Pulmonary artery endothelial cell (primary cell): ENCODE results near the gene CDK5R2. TPM values are rescaled to one million over a fixed set of nuclear protein-coding genes. Genes with fewer than 3 reads are reported as not detected.

Source experiments
- DNase-seq: peaks from one replicate; pipeline ENCODE4 v3.0.0-alpha.2; 2011; ENCODE audit warnings: low read depth, low spot score
- total RNA-seq: library from RNA; depleted of rRNA; stranded (reverse); fragments of >200 nt; gene quantifications from 2 replicates; pipeline ENCODE4 v1.2.3, GENCODE V29; 2014

Gene CDK5R2
- total RNA-seq, 1 donor from 2014 or later: not detected

DNA sequence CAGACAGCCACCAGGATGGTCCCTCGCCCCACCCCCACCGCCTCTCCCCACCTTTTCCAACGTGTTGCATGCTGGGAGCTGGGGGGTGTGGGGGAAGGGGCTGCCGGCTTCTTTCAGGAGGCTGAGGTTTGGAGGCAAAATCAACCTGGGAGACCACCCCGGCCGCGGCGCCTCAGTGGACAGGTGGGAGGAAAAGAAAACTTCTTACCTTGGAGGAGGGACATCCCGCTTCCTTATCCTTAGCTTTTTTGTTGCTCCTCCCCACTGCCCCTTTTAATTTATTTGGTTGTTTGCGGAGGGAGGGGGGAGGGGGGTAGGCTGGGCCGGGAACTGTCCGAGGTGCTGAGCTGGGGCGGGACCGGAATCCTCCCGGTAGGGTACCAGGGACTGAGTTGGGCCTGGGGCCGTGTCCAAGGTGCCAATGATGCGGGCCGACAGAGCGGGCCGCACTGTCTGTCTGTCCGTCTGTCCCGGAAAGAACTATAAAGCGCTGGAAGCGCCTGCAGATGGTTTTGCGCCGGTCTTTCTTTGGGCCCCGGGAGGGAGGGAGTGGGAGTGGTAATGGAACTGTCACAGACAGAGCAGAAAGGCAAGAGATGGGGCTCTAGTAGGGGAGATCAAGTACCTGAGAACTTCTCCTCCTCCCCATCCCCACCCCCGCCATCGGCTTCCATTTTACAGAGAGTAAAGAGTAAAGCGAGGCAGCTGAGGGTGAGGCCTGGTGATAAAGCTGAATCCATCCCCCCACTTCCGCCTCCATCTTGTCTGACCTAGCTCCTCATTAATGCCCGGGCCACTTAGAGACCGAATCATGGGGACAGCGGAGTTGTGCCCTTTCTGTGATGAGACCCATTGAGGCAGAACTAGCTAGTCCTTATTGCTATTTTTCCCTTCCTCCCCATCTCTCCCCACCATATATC is 2.4 kb downstream of the CDK5R2 start:
- DNase-seq: no peak

DNA sequence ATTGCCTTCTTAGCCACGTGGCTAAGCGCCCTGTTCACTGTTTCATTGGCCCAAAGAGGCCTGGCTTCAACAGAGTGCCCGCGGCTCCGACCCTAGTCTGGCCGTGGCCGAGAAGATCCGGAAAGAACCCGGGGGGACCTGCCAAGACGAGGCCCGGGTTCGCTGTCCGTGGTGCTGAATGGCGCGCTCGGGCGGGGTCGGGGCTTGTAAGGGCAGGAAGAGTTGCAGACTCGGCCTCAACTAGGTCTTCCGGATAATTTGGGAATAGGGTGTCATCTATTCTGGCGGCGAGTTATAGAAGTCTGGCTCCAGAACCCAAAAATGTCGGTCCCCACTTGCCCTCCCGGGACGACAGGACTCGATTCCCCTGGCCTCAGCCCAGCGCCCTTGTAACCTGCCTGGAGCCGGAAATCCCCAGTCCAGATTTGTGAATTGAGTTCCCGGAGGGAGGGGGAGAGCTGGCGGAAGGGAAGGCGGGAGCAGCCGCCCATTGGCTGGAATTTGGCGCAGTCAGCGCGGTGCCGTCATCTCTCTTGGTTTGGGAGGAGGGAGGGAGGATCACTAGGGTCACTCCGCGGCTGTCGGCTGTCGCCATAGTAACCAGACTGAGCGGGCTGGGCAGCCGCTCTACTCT is 3.5 kb downstream of the CDK5R2 start:
- DNase-seq: no peak

- DNase-seq: no peak
Observed at GRCh38 chr2:218963601-218964000, 4.1 kb downstream of the CDK5R2 start.

GRCh38 chr2:218964041-218964771 is 4.7 kb downstream of the CDK5R2 start:
- DNase-seq: no peak

DNA sequence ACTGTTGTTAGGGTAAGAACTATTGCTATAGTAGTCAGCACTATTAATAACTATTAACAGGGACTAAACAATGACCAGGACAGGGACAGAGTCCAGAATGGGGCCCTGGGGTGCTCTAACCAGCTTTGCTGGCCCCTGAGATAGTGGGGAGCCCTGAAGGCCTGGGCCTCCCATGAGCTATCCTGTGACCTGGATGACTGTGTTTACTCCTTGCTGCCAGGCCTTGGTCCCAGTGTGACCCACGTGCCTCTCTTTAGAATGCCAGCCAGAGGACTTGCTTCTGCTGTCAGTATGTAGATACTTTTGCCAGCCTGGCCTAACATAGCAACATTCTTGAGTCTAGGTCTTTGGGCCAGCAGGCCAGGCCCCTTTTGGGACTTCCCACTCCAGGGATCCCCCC is 11.4 kb downstream of the CDK5R2 start:
- DNase-seq: no peak

DNA sequence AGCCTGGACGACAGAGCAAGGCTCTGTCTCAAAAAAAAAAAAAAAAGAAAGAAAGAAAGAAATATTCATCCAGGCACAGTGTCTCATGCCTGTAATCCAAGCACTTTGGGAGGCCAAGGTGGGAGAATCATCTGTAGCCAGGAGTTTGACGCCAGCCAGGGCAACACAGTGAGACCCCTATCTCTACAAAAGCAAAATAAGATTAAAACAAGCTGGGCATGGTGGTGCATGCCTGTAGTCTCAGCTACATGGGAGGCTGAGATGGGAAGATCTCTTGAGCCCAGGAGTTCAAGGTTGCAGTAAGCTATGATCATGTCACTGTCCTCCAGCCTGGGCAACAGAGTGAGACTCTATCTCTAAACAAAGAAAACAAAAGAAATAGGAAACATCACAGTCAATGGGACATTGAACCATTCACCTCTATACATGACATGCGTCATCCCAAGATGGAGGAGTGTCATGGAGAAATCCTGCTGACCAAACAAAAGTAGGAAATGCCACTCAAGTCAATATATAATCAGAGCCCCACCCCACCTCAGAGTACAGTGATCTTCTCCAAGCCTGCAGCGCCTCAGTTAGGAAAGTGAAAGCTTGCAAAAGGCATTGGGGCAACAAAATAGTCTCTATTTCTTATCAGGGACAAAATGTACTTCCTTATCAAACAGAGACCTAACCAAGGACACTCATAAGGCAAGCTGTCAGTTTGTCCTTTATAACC is 15.8 kb downstream of the CDK5R2 start:
- DNase-seq: no peak

DNA sequence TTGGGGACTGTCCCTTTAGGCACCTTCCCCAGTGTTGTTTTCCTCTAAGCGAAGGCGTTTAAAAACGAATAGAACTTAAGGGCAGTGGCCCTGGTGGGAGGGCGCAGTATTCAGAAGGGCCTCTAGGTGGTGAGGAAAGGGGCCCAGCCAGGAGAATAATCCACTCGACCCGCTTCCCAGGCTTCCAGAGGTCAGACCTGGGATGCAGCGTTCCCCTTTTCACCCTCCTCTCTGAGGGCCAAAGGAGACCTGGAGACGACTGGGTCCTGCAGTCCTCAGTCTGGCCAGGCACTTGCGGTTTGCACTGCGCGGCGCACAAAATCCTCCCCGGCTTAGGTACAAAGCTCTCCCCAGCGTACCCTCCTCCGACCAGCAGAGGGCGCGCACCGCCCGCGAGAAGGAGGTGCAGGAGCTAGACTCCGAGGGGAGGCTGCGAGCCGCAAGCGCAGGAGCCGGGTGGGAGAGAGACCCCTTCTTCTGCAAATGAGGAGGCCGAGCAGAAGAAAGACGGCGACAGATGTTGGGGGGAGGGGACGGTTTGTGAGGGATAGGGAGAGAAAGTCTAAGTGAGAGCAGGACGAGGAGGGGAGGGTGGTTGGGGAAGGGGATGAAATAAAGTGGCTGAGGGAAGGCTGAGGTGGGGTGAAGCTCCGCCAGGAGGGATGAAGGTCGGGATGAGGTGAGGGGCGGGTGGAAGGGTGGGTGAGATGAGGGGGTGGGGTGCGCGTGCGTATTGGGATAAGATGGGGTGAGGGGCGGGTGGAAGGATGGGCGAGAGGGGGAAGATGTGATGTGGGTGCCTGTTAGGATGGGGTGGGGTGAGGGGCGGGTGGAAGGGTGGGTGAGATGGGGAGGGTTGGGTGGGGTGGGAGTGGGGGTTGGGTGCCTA is 20.6 kb downstream of the CDK5R2 start:
- peak; percentile 32 for DNase-seq

DNA sequence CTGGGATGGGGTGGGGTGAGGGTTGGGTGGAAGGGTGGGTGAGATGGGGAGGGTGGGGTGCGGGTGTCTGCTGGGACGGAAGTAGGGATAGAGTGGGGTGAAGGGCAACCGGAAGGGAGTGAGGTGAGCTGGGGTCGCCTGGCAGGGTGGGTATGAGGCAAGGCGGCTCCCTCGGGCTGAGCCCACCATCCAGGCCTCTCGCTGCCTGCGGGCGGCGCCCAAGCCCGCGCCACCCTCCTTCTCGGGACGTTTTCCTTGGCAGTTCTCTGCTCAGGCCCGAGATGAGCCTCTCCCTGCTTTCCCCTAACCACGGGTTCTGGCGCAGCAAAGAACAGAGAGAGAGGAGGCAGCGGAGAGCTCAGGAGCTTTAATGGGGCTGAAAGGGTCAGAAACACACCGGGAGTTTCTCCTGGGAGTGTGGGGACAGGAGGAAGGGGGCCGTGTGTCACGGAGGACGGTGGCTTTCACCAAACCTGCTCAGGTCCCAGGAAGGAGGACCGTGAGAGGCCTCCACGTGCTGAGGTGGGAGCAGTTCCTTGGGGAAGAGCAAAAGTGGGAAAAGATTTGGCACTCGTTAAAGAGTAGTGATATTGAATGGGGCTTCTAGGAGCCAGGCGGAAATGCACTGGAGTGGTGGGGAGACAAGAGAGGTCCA is 21.4 kb downstream of the CDK5R2 start:
- no peak for DNase-seq

- no peak for DNase-seq
Observed at GRCh38 chr2:218981390-218981880, 22.0 kb downstream of the CDK5R2 start.

DNA sequence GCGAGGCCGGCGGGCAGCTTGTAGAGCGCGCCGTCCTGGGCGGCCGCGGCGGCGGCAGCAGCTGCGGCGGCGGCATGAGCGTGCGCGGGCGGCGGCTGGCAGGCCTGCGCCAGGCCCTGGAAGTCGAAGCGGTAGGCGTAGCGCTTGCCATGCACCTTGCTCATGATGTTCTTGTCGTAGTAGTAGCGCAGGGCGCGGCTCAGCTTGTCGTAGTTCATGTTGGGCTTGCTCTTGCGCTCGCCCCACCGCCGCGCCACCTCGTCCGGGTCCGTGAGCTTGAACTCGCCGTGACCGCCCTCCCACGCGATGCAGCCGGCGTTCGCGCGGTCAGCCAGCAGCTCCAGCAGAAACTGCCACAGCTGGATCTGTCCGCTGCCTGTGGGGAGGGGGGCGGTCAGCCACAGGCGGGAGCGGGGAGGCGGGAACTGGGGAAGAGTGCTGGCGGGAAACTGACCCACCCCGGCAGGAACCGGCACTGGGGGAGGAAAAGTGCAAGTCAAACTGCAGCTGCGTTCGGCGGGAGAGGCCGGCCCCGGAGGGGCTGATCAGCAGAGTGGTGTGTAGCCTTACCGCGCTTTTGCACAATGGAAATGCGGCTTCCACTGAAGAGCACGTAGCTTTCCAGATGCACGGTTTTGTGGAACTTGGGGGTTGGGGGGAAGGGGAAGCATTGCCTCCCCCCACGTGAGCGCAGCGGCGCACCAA is 22.6 kb downstream of the CDK5R2 start:
- no peak for DNase-seq

- no peak for DNase-seq
Observed at GRCh38 chr2:218982586-218983262, 23.3 kb downstream of the CDK5R2 start.

DNA sequence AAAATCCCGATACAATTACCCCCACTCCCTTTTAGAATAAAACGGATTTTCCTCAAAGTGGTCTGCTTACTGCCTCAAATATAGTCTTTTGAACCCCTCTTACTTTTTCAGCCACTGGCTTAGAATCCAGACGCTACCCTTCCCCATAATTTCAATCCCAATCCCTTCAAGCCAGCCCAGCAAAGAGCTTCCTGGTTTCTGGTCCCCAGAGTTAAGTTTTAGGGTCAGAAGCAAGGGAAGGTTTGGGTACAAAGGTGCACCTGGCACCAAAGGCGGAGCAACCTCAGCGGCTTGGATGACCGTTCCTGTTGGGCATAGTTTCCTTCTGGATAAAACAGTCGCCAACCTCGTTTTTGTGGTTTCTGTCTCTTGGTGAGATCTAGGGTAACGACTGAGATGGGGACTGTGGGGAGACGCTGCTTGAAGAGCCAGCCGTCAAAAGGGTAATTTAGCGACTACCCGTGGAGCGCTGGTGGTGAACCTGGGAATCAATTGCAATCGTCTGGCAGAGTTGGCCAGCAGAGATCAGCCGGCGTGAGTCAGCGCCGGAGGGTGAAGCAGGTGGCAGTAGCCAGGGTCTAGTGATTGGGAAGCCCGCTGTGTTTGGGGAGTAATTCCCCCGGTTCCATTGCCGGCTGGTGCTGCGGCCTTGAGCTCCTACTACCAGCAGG is 23.9 kb downstream of the CDK5R2 start:
- no peak for DNase-seq

DNA sequence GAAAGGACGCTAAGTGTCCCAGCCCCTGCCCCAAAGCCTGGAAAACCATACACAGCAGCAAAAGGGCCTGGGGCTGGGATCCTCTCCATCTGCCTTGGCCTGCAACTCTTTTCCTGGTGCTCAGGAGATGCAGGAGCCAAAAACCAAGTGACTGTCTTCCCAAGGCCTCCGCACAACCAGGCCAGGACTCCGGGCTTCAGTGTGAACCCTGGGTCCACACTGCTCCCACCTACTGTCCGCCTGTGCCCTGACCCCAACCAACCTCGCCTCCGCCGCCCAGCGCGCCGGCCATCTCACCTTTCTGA is 24.4 kb downstream of the CDK5R2 start:
- no peak for DNase-seq

DNA sequence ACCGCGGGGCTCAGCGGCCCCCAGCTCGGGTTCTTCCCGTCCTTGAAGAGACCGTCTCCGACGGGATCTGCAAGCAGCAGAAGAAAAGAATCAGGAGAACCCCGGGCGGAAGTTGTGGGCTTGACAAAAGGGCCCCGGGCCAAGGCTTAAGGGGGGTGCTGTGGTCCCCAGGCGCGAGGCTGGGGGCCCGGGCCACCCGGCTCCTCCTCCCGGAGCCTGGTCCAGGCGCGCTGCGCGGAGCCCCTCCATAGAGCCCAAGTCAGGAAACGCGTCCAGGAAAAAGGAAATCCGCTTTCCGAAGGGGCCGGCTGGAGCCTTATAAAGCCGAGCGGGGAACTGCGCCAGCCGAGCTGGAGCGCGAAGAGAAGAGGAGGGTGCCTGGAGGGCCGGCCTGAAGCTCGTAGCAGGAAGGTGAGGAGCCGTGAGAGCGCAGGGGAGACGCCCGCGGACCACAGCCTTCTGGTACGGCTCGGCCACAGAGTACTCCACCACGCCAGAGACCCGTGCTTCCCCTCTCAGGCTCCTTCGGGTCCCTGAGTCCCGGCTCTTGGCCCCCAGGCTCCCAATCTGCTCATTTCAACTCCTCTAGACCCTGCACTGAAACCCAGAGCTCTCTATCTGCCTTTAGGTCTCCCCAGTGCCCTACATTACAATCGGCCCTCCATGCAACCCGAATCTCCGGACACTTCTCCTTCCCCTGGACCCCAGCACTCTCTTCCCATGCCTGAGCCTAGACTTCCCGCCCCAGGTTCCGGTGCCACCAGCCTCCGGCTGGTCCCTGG is 25.0 kb downstream of the CDK5R2 start:
- DNase-seq: peak; percentile 30

DNA sequence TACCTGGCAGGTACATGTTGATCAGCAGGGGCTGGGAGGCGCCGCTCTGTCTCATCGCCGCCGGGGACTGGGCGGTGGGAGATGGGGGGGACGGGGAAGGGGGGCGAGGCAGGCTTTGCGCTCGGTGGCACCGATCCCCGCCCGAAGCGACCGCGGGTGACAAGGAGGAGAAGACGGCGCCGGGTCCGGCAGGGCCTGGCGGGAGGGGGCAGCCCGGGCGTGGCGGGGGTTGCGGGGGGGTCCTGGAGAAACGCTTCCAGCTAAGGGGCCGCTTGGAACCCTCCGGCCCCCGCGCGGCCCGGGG is 25.5 kb downstream of the CDK5R2 start, which contains the start of gene FEV:
TSS of gene FEV (minus strand) at position 164 of the 304 bp plus-strand sequence. CDS start at position 55, 109 bp downstream.
- no peak for DNase-seq

GRCh38 chr2:218985325-218986091 is 26.0 kb downstream of the CDK5R2 start:
- DNase-seq: no peak
